ENCODE measurements around the gene RASSF5. TPM values are rescaled to one million over a fixed set of nuclear protein-coding genes. Genes with fewer than 3 reads are reported as not detected.

The RASSF5 gene
- total RNA-seq, 2 donors from 2014 or later = 9.9 to 17.5 TPM

DNA sequence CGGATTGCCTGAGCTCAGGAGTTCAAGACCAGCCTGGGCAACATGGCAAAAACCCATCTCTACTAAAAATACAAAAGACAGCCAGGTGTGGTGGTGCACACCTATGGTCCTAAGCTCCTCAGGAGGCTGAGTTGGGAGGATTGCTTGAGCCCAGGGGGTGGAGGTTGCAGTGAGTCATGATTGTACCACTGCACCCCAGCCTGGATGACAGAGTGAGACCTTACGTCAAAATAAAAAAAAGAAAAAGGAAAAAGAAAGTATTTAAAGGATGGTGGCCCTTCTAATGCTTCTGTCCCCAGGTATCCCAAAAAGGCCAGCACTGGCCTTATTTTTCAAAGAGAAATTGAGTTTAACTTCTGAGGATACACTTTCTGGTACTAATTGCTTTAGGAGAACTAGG is 35.3 kb upstream of the RASSF5 start:
- no peak for DNase-seq (ENCODE audit: low spot score)
- Histone ChIP-seq H3K4me3 (no peak overlapping the region), H3K36me3 (no peaks in the 10 kb centered on the region), H3K9me3 (no peaks in the 10 kb centered on the region), H3K27ac (no peak overlapping the region), H3K27me3 (no peaks in the 10 kb centered on the region), H3K4me1 (peaks cover 0 to 26% of the 10 kb centered on the region in 2 donors)
- TF ChIP-seq, protein P1, sequence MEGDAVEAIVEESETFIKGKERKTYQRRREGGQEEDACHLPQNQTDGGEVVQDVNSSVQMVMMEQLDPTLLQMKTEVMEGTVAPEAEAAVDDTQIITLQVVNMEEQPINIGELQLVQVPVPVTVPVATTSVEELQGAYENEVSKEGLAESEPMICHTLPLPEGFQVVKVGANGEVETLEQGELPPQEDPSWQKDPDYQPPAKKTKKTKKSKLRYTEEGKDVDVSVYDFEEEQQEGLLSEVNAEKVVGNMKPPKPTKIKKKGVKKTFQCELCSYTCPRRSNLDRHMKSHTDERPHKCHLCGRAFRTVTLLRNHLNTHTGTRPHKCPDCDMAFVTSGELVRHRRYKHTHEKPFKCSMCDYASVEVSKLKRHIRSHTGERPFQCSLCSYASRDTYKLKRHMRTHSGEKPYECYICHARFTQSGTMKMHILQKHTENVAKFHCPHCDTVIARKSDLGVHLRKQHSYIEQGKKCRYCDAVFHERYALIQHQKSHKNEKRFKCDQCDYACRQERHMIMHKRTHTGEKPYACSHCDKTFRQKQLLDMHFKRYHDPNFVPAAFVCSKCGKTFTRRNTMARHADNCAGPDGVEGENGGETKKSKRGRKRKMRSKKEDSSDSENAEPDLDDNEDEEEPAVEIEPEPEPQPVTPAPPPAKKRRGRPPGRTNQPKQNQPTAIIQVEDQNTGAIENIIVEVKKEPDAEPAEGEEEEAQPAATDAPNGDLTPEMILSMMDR (IDR thresholded peaks at IDR 0.05) = no peak

GRCh38 chr1:206472454-206472853 is 34.9 kb upstream of the RASSF5 start:
- DNase-seq (ENCODE audit: low spot score) = no peak
- Histone ChIP-seq H3K9me3 (no peaks in the 10 kb centered on the region), H3K4me1 (peaks cover 0 to 26% of the 10 kb centered on the region in 2 donors), H3K27me3 (no peaks in the 10 kb centered on the region), H3K4me3 (no peak overlapping the region), H3K27ac (no peak overlapping the region), H3K36me3 (no peaks in the 10 kb centered on the region)
- TF ChIP-seq, protein P1 (IDR thresholded peaks at IDR 0.05) = no peak

DNA sequence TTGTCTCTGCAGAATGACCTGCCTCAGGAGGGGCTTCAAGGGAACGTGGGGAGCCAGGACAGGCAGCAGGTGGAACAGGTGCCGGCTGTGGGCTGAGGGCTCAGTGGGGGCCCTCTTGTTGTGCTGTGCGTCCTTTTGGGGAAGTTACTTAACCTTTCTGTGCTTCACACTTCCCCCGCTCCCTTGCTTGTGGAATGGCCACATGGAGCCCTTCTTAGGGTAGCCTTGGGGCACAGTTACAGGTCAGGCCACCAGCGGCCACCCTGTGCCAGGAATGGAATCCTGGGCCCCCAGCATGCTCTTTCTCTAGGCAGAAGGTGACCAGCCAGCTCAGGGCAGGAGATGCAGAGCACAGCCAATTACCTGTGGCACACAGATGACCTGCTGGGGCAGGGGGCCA is 34.4 kb upstream of the RASSF5 start:
- no peak overlapping the region for H3K27ac ChIP-seq

DNA sequence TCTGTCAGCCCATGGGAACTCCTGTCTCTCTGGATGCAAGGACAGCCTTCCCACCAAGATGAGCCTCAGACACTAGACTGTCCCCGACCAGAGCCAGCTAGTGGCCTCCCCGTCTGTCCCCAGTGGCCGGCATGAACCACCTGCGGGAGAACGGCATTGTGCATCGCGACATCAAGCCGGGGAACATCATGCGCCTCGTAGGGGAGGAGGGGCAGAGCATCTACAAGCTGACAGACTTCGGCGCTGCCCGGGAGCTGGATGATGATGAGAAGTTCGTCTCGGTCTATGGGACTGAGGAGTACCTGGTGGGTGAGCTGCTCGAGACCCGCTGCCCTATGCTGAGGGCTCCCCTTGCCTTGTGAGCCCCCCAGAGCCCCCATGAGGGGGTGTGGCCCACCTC is 31.3 kb upstream of the RASSF5 start:
- Histone ChIP-seq H3K9me3 (no peaks in the 10 kb centered on the region), H3K27me3 (no peaks in the 10 kb centered on the region), H3K4me3 (no peak overlapping the region), H3K4me1 (peaks cover 0 to 5% of the 10 kb centered on the region in 2 donors), H3K27ac (no peak overlapping the region), H3K36me3 (no peaks in the 10 kb centered on the region)
- no peak for DNase-seq (ENCODE audit: low spot score)
- TF ChIP-seq, protein P1 (IDR thresholded peaks at IDR 0.05) = no peak

More for the DNA sequence above, 34.4 kb upstream of the RASSF5 start:
- DNase-seq (ENCODE audit: low spot score) = no peak
- Histone ChIP-seq H3K9me3 (no peaks in the 10 kb centered on the region), H3K4me3 (no peak overlapping the region), H3K27me3 (no peaks in the 10 kb centered on the region), H3K4me1 (peaks cover 0 to 26% of the 10 kb centered on the region in 2 donors), H3K36me3 (no peaks in the 10 kb centered on the region)
- TF ChIP-seq, protein P1 (IDR thresholded peaks at IDR 0.05) = no peak

DNA sequence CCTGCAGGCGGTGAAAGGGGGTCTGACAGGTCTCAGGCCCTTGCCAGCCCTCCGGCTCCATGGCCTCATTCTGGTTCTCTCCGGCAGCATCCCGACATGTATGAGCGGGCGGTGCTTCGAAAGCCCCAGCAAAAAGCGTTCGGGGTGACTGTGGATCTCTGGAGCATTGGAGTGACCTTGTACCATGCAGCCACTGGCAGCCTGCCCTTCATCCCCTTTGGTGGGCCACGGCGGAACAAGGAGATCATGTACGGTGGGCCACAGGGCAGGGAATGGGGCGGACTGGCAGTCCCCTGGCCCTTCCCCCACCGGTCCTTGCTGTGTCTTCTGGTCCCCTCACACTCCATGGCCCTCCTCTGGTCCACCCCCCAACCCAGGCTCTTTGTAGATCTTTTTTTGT is 30.7 kb upstream of the RASSF5 start:
- Histone ChIP-seq H3K9me3 (no peaks in the 10 kb centered on the region), H3K4me3 (no peak overlapping the region), H3K27ac (no peak overlapping the region), H3K27me3 (no peaks in the 10 kb centered on the region), H3K4me1 (no peaks in the 10 kb centered on the region), H3K36me3 (no peaks in the 10 kb centered on the region)
- TF ChIP-seq, protein P1 (IDR thresholded peaks at IDR 0.05) = no peak
- no peak for DNase-seq (ENCODE audit: low spot score)

DNA sequence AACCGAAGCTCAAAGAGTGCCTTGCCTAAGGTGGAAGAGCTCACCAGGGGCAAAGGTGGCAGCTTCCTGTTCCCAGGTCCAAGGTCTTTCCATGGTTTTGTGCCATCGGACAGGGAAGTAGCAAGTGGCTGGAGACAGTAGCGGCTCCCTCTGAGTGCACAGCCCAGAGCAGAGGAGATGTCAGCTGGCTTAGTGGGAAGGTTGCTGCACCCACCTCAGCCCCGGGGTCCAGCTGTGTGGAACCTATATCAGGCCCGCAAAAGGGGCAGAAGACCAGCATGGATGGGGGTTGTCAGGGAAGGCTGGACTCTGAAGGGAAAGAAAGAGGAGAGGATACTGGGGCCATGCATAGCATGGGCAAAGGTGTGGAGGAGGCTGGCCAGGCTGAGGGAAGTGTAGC is 30.2 kb upstream of the RASSF5 start:
- H3K27ac ChIP-seq = no peak overlapping the region
- H3K4me1 ChIP-seq = no peaks in the 10 kb centered on the region
- no peaks in the 10 kb centered on the region for H3K27me3 ChIP-seq
- no peak for DNase-seq (ENCODE audit: low spot score)
- TF ChIP-seq, protein P1 (IDR thresholded peaks at IDR 0.05) = no peak
- H3K36me3 ChIP-seq = no peaks in the 10 kb centered on the region
- no peak overlapping the region for H3K4me3 ChIP-seq
- no peaks in the 10 kb centered on the region for H3K9me3 ChIP-seq

Measured in right atrium auricular region (tissue), 2 donors.